LNCaP clone FGC (cell line): ENCODE measurements around the gene SLC16A4.

Experiments
- DNase-seq: peaks from one replicate; pipeline ENCODE4 v3.0.0-alpha.2; 2011; ENCODE audit warnings: low read depth
- H3K4me3 ChIP-seq: 2 replicates; pipeline ENCODE4 v1.5.1; 2011; ENCODE audit warnings: mild to moderate bottlenecking, low read depth, low read length, control low read depth
- TF ChIP-seq, protein P1 (sequence below): IDR thresholded peaks from 2 replicates; pipeline ENCODE4 v1.5.1; 2012; ENCODE audit warnings: mild to moderate bottlenecking; ENCODE audit not compliant: control insufficient read depth, insufficient read depth; ENCODE audit errors: extremely low read depth

The SLC16A4 gene

GRCh38 chr1:110339407-110340206 is 51.2 kb downstream of the SLC16A4 start:
- no peak for DNase-seq
- H3K4me3 ChIP-seq, result peak overlapping the region; percentile 87
- TF ChIP-seq, protein P1, sequence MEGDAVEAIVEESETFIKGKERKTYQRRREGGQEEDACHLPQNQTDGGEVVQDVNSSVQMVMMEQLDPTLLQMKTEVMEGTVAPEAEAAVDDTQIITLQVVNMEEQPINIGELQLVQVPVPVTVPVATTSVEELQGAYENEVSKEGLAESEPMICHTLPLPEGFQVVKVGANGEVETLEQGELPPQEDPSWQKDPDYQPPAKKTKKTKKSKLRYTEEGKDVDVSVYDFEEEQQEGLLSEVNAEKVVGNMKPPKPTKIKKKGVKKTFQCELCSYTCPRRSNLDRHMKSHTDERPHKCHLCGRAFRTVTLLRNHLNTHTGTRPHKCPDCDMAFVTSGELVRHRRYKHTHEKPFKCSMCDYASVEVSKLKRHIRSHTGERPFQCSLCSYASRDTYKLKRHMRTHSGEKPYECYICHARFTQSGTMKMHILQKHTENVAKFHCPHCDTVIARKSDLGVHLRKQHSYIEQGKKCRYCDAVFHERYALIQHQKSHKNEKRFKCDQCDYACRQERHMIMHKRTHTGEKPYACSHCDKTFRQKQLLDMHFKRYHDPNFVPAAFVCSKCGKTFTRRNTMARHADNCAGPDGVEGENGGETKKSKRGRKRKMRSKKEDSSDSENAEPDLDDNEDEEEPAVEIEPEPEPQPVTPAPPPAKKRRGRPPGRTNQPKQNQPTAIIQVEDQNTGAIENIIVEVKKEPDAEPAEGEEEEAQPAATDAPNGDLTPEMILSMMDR, result no peak

- peak; percentile 100 for DNase-seq
- H3K4me3 ChIP-seq, result peak within 1 kb of the TSS; percentile 87
- TF ChIP-seq, protein P1, result no peak
These were observed 51.9 kb downstream of the SLC16A4 start, which contains the start of gene RBM15 for GRCh38 chr1:110338886-110339406. TSS of gene RBM15 (plus strand) at chr1:110339377. CDS start at chr1:110339406, 29 bp downstream.

GRCh38 chr1:110338309-110338885 is 52.4 kb downstream of the SLC16A4 start:
- DNase-seq, result no peak
- TF ChIP-seq, protein P1, result peak; percentile 71
- peak overlapping the region; percentile 87 for H3K4me3 ChIP-seq

- DNase-seq, result no peak
- H3K4me3 ChIP-seq, result peak overlapping the region; percentile 87
- TF ChIP-seq, protein P1, result no peak
These were observed 53.0 kb downstream of the SLC16A4 start for GRCh38 chr1:110337704-110338308.

- TF ChIP-seq, protein P1, result no peak
- peak overlapping the region; percentile 87; the same call in 1 of the 2 replicates for H3K4me3 ChIP-seq
- DNase-seq, result peak; percentile 32
These were observed 54.4 kb downstream of the SLC16A4 start for GRCh38 chr1:110336300-110337039.

DNA sequence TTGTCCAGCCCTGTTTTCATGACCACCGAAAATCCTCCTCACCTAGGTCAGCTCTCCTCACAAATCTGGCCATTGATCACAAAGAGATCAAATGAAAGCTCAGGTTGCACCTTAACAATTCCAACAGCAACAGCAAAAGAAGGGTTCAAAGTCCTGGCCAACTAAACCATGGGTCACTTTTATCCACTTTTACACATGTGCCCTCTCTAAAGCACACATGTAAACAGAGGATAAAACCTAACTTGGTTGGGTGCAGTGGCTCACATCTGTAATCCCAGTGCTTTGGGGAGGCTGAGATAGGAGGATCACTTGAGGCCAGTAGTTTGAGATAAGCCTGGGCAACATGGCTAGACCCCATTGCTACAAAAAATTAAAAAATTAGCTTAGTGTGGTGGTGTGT is 55.6 kb downstream of the SLC16A4 start:
- TF ChIP-seq, protein P1, result no peak
- DNase-seq, result no peak
- H3K4me3 ChIP-seq, result no peak overlapping the region
